ENCODE data around the gene USP20.

GRCh38 chr9:129918296-129918950, 83.2 kb downstream of the USP20 start:
- TF ChIP-seq GLIS3 (CRISPR knock-in tag; IDR thresholded peaks at IDR 0.05) (no peak), ZNF8 (CRISPR knock-in tag; IDR thresholded peaks at IDR 0.05) (no peak), RARB (CRISPR knock-in tag; IDR thresholded peaks at IDR 0.05) (no peak), ZC3H10 (CRISPR knock-in tag; IDR thresholded peaks at IDR 0.05) (no peak), POU6F1 (CRISPR knock-in tag; IDR thresholded peaks at IDR 0.05; ENCODE audit: borderline replicate concordance, low read depth) (no peak), ISL1 (CRISPR knock-in tag; IDR thresholded peaks at IDR 0.05) (no peak), ZNF565 (CRISPR knock-in tag; conservative IDR thresholded peaks at IDR 0.05; ENCODE audit: low read depth) (no peak), SNAI2 (CRISPR knock-in tag; IDR thresholded peaks at IDR 0.05) (no peak), CSRNP3 (CRISPR knock-in tag; IDR thresholded peaks at IDR 0.05) (no peak), ARNTL (CRISPR knock-in tag; IDR thresholded peaks at IDR 0.05; ENCODE audit: borderline replicate concordance, low read depth) (no peak)
- TF ChIP-seq, protein P1, sequence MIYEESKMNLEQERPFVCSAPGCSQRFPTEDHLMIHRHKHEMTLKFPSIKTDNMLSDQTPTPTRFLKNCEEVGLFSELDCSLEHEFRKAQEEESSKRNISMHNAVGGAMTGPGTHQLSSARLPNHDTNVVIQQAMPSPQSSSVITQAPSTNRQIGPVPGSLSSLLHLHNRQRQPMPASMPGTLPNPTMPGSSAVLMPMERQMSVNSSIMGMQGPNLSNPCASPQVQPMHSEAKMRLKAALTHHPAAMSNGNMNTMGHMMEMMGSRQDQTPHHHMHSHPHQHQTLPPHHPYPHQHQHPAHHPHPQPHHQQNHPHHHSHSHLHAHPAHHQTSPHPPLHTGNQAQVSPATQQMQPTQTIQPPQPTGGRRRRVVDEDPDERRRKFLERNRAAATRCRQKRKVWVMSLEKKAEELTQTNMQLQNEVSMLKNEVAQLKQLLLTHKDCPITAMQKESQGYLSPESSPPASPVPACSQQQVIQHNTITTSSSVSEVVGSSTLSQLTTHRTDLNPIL (CRISPR knock-in tag; IDR thresholded peaks at IDR 0.05; ENCODE audit: low read depth): no peak
- TF ChIP-seq, protein P2, sequence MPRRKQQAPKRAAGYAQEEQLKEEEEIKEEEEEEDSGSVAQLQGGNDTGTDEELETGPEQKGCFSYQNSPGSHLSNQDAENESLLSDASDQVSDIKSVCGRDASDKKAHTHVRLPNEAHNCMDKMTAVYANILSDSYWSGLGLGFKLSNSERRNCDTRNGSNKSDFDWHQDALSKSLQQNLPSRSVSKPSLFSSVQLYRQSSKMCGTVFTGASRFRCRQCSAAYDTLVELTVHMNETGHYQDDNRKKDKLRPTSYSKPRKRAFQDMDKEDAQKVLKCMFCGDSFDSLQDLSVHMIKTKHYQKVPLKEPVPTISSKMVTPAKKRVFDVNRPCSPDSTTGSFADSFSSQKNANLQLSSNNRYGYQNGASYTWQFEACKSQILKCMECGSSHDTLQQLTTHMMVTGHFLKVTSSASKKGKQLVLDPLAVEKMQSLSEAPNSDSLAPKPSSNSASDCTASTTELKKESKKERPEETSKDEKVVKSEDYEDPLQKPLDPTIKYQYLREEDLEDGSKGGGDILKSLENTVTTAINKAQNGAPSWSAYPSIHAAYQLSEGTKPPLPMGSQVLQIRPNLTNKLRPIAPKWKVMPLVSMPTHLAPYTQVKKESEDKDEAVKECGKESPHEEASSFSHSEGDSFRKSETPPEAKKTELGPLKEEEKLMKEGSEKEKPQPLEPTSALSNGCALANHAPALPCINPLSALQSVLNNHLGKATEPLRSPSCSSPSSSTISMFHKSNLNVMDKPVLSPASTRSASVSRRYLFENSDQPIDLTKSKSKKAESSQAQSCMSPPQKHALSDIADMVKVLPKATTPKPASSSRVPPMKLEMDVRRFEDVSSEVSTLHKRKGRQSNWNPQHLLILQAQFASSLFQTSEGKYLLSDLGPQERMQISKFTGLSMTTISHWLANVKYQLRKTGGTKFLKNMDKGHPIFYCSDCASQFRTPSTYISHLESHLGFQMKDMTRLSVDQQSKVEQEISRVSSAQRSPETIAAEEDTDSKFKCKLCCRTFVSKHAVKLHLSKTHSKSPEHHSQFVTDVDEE (CRISPR knock-in tag; IDR thresholded peaks at IDR 0.05): no peak
